GM12801 (cell line): ENCODE results near the gene SUSD4.

Source experiments
- TF ChIP-seq, protein P1 (sequence below): IDR thresholded peaks from one replicate; pipeline ENCODE4 v1.5.1; 2011; ENCODE audit warnings: control low read depth; ENCODE audit not compliant: insufficient read length; ENCODE audit errors: extremely low read depth

SUSD4 gene

DNA sequence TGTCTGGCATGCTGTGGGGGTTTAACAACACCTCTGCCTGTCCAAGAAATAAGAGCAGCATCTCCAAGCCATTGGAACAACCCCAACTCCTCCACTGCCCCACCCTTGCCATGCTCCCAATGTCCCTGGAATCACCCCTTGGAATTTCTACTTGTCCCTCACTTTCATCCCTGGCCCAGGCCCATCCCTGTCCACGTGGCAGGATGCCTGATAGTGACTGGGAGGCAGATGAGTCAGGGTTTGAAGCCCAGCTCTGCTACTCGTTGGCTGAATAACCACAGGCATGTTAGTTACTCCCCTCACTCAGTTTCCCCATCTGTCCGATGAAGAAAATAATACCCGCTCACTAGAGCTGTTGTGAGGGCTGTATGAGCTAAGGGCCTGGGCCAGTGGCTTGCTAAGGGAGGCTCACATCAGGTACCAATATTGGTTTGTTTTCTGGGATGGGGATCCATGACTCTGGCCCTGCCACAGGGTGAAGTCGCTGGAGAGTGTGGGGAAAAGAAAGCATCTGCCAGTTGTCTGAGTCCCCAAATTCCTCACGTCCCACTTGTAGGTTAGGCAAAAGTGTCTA is 121.5 kb downstream of the SUSD4 start:
- TF ChIP-seq, protein P1, sequence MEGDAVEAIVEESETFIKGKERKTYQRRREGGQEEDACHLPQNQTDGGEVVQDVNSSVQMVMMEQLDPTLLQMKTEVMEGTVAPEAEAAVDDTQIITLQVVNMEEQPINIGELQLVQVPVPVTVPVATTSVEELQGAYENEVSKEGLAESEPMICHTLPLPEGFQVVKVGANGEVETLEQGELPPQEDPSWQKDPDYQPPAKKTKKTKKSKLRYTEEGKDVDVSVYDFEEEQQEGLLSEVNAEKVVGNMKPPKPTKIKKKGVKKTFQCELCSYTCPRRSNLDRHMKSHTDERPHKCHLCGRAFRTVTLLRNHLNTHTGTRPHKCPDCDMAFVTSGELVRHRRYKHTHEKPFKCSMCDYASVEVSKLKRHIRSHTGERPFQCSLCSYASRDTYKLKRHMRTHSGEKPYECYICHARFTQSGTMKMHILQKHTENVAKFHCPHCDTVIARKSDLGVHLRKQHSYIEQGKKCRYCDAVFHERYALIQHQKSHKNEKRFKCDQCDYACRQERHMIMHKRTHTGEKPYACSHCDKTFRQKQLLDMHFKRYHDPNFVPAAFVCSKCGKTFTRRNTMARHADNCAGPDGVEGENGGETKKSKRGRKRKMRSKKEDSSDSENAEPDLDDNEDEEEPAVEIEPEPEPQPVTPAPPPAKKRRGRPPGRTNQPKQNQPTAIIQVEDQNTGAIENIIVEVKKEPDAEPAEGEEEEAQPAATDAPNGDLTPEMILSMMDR: no peak

DNA sequence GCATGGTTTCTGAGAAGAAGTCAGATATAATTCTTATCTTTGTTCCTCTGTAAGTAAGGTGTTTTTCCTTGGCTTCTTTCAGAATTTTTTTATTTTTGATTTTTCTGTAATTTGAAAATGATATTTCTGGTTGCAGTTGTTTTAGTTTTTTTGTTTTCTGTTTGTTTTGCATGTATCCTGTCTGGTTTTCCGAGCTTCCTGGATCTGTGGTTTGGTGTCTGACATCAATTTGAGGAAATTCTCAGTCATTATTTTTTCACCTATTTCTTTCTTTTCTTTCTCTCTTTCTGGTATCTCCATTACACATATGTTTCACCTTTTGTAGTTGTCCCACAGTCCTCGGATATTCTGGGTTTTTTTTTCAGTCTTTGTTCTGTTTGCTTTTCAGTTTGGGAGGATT is 123.9 kb downstream of the SUSD4 start:
- TF ChIP-seq, protein P1: no peak

DNA sequence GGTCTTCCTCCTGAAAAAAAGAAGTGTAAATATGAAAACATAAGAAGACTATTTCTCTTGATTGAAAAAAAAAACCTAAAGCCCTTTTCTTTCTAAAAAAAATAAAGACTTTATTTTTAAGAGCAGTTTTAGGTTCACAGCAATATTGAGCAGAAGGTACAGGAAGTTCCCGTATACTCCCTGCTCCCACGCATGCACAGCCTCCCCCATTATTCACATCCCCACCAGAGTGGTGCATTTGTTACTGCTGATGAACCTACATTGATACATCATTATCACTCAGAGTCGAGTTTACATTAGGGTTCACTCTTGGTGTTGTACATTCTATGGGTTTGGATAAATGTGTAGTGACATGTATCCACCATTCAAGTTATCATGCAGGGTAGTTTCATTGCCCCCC is 128.9 kb downstream of the SUSD4 start:
- TF ChIP-seq, protein P1: no peak

DNA sequence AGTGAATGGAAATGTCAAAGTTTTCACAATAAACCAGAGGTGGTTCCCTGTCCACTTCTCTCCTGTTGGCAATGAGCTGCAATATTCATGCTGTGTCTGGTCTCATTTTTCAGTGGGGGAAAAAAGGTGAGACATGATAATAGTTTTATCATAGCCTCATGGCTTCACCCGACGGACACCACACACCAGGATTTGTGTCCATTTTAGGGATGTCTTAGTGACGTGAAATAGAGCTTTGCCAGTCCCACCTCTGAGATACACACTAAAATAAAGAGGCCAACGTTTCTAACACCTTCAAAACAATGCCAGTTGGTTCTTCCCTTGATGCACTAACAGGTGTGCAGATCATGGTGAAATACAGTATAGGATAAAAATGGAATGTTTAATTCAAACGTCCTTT is 129.4 kb downstream of the SUSD4 start:
- TF ChIP-seq, protein P1: no peak

DNA sequence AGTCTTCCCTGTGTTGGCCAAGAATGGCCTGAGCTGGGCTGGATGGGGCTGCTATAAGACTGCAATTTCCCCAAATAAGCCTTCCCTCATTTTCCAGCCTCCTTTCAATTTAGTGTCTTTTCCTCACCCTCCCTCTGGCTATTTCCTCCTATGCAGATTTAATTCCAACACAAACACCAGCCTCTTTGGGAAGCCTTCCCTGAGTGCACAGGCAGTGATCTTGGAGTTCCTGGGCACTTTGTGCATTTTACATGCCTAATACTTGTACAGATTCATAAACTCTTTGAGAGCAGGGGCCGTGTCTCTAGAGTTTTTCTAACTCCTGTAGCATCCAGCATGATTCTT is 129.8 kb downstream of the SUSD4 start:
- TF ChIP-seq, protein P1: no peak

DNA sequence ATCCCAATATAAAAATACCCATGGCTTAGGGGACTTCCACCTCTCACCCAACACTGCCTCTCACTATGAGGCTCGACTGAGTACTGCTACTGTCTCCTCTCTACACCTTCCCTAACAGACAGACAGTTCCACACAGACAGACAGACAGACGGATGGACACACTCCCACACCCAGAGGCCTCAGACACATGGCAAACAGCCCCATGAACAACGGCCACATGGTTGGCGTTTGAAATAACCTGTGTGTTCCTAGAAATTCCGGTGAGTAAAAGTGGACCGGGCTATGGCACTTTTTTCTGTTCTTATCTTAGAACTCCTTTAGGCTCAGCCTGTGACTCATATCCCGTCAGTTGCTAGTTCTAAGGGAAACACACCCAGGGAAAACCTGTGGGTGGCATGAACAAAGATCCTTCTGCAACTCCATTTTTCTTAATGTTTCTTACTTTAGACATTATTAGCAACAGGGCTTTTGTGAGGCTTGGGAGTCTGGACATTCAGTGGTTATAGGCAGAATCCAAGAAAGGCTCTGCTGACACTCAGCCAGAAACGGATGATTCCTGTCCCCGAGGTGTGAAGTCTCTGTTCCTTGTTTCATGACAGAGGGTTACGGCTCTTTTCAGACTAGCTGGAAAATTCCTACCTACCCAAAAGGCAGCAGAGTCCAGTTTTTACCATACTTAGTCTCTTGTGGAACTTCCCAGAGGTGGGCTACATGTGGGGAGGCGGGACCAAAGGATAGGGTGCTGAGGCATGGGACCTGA is 130.4 kb downstream of the SUSD4 start:
- TF ChIP-seq, protein P1: no peak

DNA sequence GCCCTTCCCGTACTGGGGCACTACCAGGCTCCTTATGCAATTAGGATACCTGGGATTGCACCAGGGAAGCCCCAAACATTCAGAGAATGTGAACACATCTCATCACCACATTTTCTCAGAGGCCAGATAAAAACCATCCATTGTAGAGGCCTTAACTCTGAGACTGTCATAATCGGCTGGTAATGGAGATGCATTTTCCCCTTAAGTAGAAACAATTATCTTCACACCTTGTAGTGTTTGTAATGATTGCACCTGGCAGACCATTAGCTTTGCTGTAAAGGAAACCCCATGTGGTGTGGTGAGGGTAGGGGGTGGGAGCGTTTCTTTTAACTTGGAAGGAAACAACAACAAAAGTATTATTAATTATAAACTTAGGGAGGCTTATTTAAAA is 131.0 kb downstream of the SUSD4 start:
- TF ChIP-seq, protein P1: no peak

DNA sequence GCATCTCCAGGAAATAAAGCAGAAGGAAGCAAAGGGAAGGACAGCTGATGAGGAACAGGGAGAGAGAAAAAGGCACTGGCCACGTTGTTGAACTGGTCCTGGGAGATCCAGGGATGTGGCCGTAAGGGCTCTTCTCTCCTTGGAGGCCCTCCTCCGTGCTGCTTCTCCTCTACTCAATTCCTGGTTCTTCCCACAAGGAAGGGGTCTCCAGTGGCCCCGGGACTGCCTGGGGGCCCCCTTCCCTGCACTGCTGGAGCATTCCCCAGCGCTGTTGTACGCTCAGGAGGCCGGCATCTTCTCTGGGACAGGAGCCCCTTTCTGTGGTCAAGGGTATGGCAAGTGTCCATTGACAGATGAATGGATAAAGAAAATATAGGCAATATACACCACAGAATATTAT is 132.4 kb downstream of the SUSD4 start:
- TF ChIP-seq, protein P1: no peak
